ENCODE measurements around the gene SRSF4. TPM values are rescaled to one million over a fixed set of nuclear protein-coding genes. Genes with fewer than 3 reads are reported as not detected.

Gene SRSF4
- total RNA-seq, 1 donor from 2014 or later = 52.6 TPM

DNA sequence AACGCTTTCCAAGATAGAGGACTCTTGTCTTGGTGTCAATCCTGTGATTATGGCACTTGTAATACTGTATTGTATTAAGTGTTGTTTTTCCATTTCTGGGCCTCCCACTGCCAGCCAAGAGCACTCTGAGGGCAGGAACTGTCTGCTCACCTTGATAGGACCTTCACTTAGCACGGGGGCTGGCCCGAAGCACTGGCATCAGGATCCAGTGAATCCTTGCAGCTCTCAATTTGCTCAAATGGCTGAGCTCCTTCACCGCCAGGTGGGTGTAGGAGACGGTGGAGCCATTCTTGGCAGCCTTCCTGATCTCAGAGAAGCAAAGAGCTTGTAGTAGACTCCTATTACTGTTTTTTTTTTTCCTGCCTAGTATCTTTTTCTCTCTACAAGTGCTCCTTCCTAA is 31.4 kb upstream of the SRSF4 start:
- H3K36me3 Mint-ChIP-seq (ENCODE audit: low read depth, unreplicated experiment) = peaks cover 20% of the 10 kb centered on the region
- TF ChIP-seq EZH2 (IDR thresholded peaks at IDR 0.05; ENCODE audit: insufficient read depth, low read length) = no peak
- TF ChIP-seq, protein P1, sequence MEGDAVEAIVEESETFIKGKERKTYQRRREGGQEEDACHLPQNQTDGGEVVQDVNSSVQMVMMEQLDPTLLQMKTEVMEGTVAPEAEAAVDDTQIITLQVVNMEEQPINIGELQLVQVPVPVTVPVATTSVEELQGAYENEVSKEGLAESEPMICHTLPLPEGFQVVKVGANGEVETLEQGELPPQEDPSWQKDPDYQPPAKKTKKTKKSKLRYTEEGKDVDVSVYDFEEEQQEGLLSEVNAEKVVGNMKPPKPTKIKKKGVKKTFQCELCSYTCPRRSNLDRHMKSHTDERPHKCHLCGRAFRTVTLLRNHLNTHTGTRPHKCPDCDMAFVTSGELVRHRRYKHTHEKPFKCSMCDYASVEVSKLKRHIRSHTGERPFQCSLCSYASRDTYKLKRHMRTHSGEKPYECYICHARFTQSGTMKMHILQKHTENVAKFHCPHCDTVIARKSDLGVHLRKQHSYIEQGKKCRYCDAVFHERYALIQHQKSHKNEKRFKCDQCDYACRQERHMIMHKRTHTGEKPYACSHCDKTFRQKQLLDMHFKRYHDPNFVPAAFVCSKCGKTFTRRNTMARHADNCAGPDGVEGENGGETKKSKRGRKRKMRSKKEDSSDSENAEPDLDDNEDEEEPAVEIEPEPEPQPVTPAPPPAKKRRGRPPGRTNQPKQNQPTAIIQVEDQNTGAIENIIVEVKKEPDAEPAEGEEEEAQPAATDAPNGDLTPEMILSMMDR (IDR thresholded peaks at IDR 0.05; ENCODE audit: insufficient read depth, low read depth, low read length) = no peak

DNA sequence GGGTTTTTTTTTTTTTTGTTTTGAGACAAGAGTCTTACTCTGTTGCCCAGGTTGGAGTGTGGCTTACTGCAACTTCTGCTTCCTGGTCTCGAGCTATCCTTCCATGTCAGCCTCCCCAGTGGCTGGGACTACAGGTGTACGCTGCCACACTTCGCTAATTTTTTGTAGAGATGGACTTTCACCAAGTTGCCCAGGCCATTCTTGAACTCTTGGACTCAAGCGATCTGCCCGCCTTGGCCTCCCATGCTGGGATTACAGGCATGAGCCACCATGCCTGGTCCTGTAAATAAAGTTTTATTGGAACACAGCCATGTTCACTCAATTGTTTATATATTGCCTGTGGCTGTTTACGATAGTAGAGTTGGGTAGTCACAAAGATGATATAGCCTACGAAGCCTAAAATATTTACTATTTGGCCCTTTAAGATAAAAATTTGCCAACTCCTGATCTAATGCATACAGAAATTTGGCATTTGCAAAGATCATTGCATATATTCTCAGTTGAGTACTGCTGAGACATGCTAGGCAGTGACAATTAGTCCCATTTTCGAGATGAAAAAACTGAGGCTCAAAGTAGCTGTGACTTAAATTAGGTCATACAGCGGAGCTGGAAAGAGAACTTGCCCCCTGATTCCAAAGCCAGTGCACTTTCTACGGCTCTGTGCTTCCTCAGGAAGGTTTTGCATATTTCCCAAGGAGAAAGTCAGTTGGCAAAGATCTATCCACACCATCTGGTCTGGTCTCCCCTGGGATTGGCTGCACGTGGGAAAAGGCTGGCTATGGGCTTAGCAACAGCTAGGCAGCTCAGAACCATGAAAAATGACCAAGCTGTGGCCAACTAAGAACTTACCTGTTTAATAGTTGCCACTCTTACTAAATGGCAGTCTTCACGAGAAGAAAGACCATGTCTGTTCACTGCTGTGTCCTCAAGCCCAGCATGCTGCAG is 29.7 kb upstream of the SRSF4 start:
- Histone ChIP-seq H3K27me3 (ENCODE audit: insufficient read depth, low read length) (no peaks in the 10 kb centered on the region), H3K27ac (ENCODE audit: low read depth, low read length) (no peak overlapping the region), H3K9me3 (ENCODE audit: insufficient read depth, low read depth, low read length) (no peaks in the 10 kb centered on the region), H3K4me1 (ENCODE audit: insufficient read depth, low read length) (peaks cover 10% of the 10 kb centered on the region), H4K20me1 (ENCODE audit: insufficient read depth, low read length) (no peaks in the 10 kb centered on the region), H3K36me3 (ENCODE audit: insufficient read depth, low read length) (peaks cover 13% of the 10 kb centered on the region), H3K4me2 (ENCODE audit: low read length) (no peak overlapping the region), H2AFZ (ENCODE audit: low read depth, low read length) (no peak overlapping the region), H3K4me3 (ENCODE audit: insufficient read depth, low read depth, low read length) (no peak overlapping the region), H3K79me2 (ENCODE audit: insufficient read depth, low read length) (no peaks in the 10 kb centered on the region), H3K9ac (ENCODE audit: low read length) (no peak overlapping the region)
- no peak for TF ChIP-seq EZH2 (IDR thresholded peaks at IDR 0.05; ENCODE audit: insufficient read depth, low read length)
- TF ChIP-seq, protein P1 (IDR thresholded peaks at IDR 0.05; ENCODE audit: insufficient read depth, low read depth, low read length) = no peak
- FAIRE-seq (no peak), DNase-seq (ENCODE audit: low read depth) (no peak)
- Mint-ChIP-seq H3K36me3 (ENCODE audit: low read depth, unreplicated experiment) (peaks cover 16% of the 10 kb centered on the region), H3K9me3 (ENCODE audit: unreplicated experiment) (no peaks in the 10 kb centered on the region), H3K27me3 (ENCODE audit: low read depth, unreplicated experiment) (no peaks in the 10 kb centered on the region), H3K4me3 (ENCODE audit: unreplicated experiment) (no peak overlapping the region), H3K27ac (ENCODE audit: unreplicated experiment) (no peak overlapping the region), H3K4me1 (ENCODE audit: low read depth, unreplicated experiment) (peaks cover 26% of the 10 kb centered on the region)

More for the DNA sequence above, 31.4 kb upstream of the SRSF4 start:
- Mint-ChIP-seq H3K4me1 (ENCODE audit: low read depth, unreplicated experiment) (peaks cover 35% of the 10 kb centered on the region), H3K4me3 (ENCODE audit: unreplicated experiment) (no peak overlapping the region), H3K27ac (ENCODE audit: unreplicated experiment) (no peak overlapping the region), H3K27me3 (ENCODE audit: low read depth, unreplicated experiment) (no peaks in the 10 kb centered on the region), H3K9me3 (ENCODE audit: unreplicated experiment) (no peaks in the 10 kb centered on the region)
- Histone ChIP-seq H3K4me3 (ENCODE audit: insufficient read depth, low read depth, low read length) (no peak overlapping the region), H3K27ac (ENCODE audit: low read depth, low read length) (no peak overlapping the region), H3K4me2 (ENCODE audit: low read length) (no peak overlapping the region), H3K9ac (ENCODE audit: low read length) (no peak overlapping the region), H3K27me3 (ENCODE audit: insufficient read depth, low read length) (no peaks in the 10 kb centered on the region), H3K79me2 (ENCODE audit: insufficient read depth, low read length) (no peaks in the 10 kb centered on the region), H3K4me1 (ENCODE audit: insufficient read depth, low read length) (peaks cover 14% of the 10 kb centered on the region), H4K20me1 (ENCODE audit: insufficient read depth, low read length) (no peaks in the 10 kb centered on the region), H3K36me3 (ENCODE audit: insufficient read depth, low read length) (peaks cover 11% of the 10 kb centered on the region), H2AFZ (ENCODE audit: low read depth, low read length) (no peak overlapping the region), H3K9me3 (ENCODE audit: insufficient read depth, low read depth, low read length) (no peaks in the 10 kb centered on the region)
- no peak for DNase-seq (ENCODE audit: low read depth)
- FAIRE-seq = no peak
